Stimulated activated CD8-positive, alpha-beta memory T cell treated with anti-CD3 and anti-CD28 coated beads, Interleukin-12 subunit alpha, Interleukin-12 subunit beta, amount 100 ng/mL, for 4 hours (primary cell): ENCODE results near the gene AIMP2.
"Not testable (repeated sequence)": the region's sequence is repeated elsewhere in the genome, so short reads cannot be mapped to it uniquely, and the experiment has no call there.

Experiments
- DNase-seq: peaks from one replicate; pipeline ENCODE4 v3.0.0-alpha.2; 2020; ENCODE audit warnings: low read depth

The AIMP2 gene

DNA sequence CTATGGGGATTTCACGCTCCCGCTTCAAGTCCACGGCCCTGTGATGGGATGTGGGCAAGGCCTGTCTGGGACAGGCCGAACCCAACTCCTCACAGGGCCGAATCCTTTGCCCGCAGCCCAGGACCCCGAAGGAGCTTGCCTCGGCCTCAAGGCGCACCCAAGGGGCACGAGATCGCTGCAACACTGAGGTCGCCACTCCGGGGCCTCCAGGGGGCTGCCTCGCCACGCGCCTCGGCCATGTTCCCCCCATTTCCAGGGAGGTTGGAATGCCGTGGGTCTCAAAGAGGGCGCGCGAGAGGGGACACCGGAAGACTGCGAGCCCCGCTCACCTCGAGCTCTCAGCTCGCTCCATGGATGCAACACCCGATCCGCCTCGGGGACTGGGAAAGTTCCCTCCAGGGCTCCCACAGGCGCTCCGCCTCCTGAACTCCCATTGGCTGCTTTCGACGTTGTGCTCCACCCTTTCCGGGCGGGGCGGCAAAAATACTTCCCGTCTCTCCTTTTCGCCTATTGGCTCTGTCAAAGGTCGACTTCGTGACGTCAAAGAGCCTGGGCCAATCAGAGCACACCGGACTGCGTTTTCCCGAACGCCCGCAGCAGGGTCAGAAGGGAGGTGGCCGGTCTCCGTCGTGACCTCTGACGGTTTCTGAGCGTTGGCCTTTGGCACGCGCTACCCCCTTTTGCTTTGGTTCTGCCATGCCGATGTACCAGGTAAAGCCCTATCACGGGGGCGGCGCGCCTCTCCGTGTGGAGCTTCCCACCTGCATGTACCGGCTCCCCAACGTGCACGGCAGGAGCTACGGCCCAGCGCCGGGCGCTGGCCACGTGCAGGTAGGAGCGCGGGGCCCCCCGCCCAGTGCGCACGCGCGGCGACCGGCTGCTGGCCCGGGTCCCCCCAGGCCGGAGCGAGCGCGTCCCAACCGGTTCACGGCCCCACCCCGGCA lies at the start of gene AIMP2, which contains the start of gene PMS2:
AIMP2 (plus strand) TSS at position 605 of the 944 bp plus-strand sequence; CDS start at position 697, 92 bp downstream.
PMS2 (minus strand) TSS at position 382 of the 944 bp plus-strand sequence; CDS start at position 352, 30 bp downstream.
- DNase-seq, result peak; percentile 93

DNA sequence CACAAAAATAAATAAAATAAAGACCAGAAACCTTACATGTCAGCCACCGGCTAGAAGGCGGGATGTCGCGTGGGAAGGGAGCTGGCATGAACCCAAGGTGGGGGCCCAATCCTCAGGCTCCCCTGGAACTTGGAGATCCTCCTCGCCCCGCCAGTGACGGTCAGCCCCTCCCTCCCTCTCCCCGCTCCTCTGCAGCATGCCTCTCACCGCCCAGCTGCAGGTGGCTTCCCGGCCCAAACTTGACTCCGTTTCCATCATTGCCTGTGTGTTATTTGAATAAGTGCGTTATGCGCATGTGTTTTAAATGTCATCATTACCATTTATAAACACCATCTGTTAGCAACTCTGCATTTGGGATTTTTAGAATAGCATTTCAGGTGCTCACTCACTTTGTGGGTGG lies 45.9 kb upstream of the AIMP2 start:
- DNase-seq, result not testable (repeated sequence)

DNA sequence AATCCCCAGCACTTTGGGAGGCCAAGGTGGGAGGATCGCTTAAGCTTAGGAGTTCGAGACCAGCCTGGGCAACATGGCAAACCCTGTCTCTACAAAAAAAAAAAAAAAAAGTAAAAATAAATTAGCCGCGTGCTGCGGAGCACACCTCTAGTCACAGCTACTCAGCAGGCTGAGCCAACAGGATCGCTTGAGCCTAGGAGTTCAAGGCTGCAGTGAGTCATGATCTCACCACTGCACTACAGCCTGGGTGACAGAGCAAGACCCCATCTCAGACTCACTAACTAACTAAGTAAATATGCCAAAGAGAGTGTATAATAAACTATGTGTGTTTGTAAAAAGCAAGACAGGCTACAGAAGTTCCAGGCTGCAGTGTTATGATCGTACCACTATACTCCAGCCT lies 45.3 kb upstream of the AIMP2 start:
- DNase-seq, result not testable (repeated sequence)

DNA sequence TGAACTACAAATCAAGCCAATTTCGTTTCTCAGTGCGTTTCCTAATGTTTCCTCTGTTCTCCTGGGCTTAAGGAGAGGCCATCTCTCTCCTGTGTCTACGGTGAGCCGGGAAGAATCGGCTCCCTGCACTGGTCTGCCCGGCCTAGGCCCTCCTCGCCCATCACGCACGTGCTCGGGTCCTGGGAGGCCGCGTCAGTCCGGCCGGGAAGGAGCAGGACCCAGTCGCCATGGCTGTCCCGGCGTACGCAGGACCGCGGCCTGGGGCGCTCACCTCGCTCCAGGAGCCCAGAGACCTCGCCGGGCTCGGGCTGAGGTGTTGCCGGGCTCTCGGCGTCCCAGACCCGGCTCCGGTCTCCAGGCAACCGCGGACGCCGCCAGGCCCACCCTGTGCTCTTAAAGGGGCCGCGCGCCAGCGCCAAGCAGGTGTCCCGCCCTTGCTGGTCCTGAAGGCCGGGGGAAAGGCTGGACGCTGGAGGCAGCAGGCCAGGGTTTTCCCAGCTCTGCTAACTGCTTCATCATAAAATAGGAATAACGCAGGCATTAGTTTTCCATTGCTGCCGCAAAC lies 38.6 kb upstream of the AIMP2 start, which contains the start of gene RSPH10B:
RSPH10B (minus strand) TSS at position 343 of the 565 bp plus-strand sequence. CDS start 3,573 bp downstream, outside the sequence.
- DNase-seq, result not testable (repeated sequence)

DNA sequence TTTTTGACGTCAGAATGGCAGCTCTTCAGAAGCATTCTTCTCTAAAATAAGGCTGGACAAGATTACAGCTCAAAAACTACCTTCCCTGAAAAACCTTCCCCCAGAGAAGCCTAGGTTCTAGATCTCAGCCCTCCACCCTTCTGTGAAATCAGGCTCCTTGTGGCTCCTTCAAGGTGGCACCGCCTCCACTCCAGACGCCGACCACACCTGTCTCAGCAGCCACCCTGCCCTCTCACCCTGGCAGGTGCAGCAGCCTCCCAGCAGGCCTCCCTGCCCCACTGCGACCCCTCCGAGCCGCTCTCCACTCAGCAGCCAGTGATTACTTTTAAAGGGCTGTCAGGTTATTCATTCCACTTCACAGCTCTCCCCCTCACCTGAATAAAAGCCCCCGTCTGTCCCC lies 35.5 kb upstream of the AIMP2 start:
- not testable (repeated sequence) for DNase-seq

DNA sequence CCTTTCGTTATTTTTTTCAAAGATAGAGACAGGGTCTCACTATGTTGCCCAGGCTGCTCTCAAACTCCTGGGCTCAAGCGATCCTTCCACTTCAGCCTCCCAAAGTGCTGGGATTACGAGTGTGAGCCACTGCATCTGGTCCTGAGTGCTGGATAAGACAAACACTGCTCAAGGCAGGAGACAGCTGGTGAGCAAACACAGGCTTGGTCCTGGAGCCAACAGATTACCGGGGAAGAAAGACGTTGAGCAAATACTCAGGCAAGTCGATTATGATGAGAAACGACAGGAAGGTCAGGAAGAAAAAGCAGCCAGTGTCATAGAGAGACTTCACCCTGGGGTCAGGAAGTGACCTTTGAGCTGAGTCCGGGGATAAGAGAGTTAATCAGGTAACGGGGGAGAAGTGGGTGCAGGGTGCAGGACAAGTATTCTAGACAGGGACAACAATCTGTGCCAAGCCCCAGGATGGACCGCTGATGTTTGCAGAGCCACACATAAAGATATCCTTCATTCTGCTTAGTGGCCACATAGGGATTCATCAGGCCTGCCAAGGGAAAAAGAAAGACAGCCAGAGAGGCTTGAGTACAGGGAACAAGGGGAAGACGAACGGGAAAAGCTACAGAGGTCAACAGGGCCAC lies 29.3 kb upstream of the AIMP2 start:
- DNase-seq, result not testable (repeated sequence)

DNA sequence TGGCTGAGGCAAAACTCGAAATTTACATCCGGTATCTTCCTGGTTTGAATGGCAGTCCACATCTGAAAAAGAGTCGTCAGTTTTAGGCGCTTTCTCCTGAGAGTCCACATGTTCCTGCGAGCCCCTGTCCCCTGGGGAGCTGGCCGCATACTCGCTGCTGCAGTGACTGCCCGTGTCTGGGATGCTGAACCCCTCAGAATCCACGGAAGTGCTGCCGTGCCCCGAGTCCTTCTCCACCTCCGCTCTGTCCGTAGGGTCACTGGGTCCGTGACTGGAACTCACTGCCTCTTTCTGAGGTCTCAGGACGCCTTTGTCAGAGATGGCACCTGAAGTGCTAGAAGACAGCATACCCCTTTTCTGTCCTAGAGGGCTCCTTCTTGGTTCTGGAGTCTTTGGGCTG lies 22.0 kb upstream of the AIMP2 start:
- DNase-seq, result not testable (repeated sequence)

DNA sequence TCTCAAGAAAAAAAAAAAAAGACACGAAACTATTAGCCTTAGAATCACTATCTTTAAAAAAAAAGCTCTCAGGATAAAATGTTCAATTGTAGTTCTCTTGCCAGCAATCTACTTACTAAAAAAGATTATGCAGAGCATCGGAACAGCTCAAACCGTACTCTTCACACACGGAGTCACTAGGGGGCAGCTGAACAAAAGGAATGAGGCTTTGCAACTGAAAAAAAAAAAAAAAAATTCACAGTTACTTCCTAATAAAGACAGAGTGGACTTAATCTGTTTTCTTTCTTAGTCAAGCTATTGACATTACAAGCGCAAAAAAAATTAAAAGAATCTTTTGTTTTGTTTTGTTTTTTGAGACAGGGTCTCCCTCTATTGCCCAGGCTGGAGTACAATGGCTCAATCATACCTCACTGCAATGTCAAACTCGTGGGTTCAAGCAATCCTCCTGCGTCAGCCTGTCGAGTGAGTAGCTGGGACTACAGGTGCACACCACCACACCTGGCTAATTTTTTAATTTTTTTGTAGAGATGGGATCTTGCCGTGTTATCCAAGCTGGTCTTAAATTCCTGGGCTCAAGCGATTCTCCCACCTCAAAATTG lies 11.8 kb upstream of the AIMP2 start:
- no peak for DNase-seq

DNA sequence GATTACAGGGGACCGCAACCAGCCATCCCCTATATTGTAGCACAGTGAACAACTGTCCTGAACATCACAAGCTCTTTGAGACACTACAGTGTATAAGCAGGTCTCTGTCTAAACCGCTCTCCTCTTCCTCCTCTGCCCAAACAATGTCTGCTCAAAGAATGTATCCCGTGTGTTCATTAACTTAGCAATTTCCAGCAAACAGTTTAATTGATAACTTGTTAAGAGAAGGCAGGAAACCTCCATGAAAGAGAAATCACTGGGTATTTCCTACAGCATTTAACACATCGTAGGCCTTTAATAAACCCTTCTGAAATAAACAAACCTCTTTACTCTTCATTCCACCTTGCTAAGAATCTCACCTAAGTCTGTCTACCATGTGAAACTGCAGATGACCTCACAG lies 1.7 kb upstream of the AIMP2 start:
- no peak for DNase-seq

DNA sequence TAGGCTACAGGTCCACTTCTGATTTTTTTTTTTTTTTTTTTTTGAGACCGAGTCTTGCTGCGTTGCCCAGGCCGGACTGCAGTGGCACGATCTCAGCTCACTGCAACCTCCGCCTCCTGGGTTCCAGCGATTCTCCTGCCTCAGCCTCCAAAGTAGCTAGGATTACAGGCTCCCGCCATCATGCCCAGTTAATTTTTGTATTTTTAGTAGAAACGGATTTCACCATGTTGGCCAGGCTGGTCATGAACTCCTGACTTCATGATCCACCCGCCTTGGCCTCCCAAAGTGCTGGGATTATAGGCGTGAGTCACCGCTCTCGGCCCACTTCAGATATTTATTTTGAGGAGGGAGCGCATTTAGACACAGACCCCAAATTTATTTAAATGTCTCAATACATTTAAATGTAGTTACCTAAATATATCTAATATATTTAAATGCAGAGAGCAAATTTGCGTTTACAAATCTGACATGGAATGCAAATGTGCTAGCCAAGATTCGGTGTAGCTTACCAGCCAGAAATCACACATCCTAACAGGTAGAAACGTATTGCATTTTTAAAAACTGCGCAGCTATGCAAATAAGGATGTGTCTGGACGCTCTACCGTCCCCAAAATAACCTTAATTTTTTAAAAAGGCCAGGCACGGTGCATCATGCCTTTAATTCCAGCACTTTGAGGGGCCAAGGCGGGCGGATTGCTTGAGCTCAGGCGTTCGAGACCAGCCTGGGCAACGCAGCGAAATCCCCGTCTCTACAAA lies 1.1 kb upstream of the AIMP2 start:
- not testable (repeated sequence) for DNase-seq

DNA sequence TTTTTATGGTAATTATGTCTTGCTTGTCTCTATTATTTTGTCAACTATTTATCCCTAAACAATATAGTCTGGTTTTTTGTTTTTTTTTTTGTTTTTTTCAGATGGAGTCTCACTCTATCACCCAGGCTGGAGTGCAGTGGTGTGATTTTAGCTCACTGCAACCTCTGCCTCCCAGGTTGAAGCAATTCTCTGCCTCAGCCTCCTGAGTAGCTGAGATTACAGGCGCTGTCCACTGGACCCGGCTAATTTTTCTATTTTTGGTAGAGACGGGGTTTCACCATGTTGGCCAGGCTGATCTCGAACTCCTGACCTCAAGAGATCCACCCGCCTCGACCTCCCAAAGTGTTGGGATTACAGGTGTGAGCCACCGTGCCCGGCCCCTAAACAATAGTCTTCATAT lies 1.3 kb downstream of the AIMP2 start:
- DNase-seq, result not testable (repeated sequence)

DNA sequence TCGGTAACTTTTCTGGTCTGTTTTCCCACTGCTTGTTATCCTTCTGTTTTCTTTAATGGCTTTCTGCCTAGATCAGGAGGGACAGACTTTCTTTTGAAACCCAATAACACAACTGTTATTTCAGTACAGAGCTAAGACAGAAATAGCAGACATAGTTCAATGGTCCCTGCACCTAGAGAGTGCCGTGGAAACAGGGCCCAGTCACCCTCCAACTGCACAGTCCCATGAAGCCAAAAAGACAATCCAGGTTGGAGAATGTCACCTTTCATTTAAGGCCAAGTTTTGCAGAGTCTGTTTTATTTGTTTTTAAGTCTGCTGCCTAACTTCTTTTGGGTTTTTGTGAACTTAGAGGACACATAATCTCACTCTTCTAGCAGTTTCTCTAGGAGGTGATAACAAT lies 2.5 kb downstream of the AIMP2 start:
- DNase-seq, result no peak

DNA sequence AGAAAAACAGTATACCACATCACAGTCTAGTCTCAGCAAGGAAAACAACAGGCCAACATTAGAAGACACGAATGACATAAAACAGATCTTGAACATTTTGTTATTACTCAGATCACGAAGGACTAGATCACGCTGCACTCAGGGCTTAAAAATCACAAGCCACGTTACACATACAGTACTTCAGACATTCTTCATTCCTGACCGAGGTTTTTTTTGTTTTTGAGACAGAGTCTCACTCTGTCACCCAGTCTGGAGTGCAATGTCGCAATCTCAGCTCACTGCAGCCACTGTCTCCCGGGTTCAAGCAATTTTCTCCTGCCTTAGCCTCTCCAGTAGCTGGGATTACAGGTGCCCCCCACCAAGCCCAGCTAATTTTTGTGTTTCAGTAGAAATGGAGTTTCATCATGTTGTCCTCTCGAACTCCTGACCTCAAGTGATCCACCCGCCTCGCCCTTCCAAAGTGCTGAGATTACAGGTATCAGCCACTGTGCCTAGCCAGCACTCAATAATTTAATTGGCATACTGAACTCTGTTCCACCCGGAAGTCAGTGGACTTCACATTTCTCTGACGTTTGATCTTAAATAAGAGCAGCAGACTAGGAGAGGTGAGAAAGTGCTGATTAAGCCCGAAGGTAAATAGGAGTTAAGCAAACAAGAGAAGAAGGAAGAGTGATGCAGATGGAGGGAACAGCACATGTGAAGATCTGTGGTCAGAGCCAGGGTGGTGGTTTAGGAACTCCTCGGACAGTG lies 3.5 kb downstream of the AIMP2 start:
- DNase-seq, result no peak

DNA sequence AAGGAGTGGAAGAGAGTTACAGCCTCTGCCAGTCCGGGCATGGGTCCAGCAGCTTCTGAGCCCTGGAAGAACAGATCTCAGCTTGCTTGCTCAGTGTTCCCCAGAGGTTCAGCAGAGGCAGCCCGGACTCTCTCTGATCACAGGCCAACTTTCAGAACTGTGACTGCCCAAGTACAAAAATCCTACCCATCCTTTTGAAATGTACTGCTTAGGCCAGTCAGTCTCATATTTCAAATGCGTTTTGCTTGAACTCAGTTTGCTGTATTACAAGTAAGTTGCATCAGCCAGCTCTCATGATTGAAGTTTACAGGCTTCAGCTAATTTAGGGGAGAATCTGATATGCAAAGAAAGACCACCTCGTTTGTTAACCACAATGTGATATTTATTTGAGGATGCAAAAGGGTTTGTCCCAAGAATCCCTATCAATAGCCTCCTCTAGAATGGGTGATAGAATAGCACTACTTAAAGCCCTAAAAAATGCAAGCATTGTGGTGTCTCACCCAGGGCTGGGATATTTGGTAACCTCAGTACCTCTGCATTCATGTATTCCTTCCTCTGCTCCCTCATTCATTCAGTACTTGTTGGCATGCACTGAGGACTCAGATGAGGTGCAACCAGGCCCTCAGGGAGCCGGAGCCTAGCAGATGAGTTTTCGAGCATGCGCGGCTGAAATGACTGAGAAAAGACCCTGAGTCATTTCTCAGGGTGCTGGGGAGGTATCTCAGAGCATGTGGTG lies 7.0 kb downstream of the AIMP2 start:
- DNase-seq, result no peak

DNA sequence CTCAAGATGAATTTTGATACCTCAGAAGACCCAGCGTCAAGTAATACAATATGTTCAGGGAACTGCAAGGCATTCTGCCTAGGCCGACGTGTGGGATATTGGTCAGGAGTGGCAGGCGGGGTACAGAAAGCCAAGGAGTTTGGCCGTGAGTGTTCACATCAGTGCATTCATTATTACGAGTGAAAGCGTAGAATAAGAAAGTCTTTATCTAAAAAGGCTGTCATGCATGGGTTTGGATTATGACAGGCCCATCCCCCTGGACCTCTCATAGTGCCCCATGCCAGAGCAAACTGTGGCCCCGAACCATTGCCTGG lies 7.5 kb downstream of the AIMP2 start:
- DNase-seq, result no peak

DNA sequence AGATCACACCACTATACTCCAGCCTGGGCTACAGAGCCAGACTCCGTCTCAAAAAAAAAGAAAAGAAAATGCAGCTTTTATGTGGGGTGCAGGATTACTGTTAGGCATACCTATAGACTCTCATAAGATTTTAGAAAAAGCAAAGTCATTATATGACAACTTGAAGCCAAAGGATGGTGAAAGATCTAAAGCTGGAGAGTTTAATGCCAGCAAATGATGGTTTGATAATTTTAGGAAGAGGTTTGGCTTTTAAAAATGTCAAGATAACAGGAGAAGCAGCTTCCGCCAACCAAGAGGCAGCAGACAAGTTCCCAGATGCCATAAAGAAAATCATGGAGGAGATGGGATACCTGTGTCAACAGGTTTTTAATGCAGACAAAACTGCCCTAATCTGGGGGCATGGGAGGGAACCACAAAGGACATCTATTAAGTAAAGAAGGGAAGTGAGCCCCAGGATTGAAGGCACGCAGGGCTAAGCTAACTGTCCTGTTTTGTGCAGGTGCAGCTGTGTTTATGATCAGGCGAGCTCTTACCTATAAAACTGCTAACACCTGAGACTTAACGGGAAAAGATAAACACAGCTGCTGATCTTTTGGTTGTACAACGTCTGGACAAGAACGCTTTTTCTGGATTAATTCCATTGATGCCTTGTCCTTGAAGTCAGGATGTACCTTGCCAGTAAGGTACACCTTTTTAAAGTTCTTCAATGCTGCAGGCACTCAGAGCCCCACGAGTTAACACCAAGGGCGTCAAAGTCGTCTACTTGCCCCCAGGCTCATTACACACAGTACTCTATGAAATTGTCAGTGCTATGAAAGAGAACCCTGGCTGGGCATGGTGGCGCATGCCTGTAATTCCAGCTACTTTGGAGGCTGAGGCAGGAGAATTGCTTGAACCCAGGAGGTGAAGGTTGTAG lies 11.6 kb downstream of the AIMP2 start:
- no peak for DNase-seq

DNA sequence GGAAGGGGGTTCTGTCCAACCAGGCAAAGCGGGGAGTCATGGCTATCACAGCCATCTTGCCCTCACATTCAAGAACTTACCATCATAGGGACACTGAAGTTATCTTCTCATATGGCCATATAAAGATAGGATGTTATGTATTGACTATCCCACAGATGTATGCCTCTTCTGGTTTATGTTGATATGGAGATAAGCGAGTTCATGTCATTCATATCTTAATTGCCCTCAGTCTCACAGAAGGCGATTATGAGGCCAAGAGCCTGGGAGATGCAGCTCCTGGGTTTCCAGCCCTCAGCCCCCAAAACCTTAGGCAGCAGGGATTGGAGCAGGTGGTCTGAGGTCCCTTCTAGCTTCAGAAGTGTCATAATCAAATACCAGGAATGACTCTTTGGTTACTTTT lies 13.6 kb downstream of the AIMP2 start:
- no peak for DNase-seq

DNA sequence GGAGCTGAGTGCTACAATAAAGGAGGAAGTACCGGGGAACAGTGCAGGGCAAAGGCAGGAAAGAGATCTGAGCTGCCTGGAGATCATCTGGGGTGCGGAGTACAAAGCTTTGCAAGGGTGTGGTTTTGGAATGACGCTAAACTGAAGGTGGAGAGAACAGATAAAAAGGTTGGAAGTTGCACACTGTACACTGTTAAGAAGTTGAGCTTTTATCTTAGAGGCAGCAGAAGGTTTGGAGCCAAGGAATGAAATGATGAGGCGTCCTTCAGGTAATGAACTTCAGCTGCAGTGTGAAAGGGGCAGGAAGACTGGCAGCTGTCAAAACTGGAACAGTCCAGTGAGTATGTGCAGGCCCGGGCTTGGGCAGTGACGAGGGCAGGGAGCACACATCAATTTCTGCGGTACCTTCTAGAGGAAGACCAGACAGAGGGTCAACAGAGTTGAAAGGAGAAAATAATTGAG lies 14.9 kb downstream of the AIMP2 start:
- no peak for DNase-seq
